ENCODE results near the gene APBA2.
"Not testable (repeated sequence)": the region's sequence is repeated elsewhere in the genome, so short reads cannot be mapped to it uniquely, and the experiment has no call there.

APBA2 gene

DNA sequence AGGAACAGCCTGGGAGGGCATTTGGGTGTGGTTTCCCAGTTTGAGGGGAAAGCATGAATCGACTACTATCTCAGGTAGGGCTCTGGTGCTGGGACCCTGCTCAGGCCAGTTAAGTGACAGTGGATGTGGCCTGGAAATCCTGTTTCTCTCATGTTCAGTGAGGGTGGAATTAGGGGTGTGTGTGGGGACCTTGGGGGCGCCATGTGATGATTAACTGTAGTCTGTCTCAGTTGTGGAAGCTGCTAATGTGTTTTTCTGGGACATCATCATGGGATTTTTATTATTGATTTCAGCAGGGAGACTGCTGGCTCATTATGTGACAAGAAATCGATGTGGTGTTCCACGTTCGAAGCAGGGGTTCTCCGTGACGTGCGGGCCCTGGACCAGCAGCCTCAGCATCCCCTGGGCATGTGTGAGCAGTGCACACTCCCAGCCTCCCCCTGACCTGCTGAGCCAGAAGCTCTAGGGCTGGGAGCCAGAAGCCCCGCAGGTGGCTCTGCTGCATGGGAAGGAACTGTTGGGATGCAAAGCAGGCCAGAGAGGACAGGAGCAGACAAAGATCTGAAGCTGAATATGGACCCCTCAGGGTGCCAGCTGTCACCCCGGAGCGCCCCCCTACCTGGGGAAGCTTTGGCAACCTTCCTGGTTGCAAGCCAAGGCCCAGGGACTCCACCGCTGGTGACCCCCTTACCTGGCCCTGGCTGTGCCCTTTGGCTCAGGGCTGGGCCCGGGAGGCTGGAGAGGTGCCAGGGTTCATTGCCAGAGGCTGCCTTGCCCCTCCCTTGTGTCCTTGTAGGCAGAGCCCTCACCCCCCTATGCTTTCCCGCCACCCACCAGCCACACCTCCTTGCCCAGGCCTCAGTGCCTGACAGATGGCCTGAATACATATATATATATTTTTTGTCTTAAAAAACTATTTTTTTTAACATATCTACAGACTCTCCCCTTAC, 149.8 kb downstream of the APBA2 start:
- TF ChIP-seq, protein P1, sequence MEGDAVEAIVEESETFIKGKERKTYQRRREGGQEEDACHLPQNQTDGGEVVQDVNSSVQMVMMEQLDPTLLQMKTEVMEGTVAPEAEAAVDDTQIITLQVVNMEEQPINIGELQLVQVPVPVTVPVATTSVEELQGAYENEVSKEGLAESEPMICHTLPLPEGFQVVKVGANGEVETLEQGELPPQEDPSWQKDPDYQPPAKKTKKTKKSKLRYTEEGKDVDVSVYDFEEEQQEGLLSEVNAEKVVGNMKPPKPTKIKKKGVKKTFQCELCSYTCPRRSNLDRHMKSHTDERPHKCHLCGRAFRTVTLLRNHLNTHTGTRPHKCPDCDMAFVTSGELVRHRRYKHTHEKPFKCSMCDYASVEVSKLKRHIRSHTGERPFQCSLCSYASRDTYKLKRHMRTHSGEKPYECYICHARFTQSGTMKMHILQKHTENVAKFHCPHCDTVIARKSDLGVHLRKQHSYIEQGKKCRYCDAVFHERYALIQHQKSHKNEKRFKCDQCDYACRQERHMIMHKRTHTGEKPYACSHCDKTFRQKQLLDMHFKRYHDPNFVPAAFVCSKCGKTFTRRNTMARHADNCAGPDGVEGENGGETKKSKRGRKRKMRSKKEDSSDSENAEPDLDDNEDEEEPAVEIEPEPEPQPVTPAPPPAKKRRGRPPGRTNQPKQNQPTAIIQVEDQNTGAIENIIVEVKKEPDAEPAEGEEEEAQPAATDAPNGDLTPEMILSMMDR (IDR thresholded peaks at IDR 0.05; ENCODE audit: low read depth, low read length, missing control alignments) = no peak
- no peak overlapping the region for H3K4me3 ChIP-seq (ENCODE audit: low read depth, low read length)
- no peak for DNase-seq (ENCODE audit: low read depth)

DNA sequence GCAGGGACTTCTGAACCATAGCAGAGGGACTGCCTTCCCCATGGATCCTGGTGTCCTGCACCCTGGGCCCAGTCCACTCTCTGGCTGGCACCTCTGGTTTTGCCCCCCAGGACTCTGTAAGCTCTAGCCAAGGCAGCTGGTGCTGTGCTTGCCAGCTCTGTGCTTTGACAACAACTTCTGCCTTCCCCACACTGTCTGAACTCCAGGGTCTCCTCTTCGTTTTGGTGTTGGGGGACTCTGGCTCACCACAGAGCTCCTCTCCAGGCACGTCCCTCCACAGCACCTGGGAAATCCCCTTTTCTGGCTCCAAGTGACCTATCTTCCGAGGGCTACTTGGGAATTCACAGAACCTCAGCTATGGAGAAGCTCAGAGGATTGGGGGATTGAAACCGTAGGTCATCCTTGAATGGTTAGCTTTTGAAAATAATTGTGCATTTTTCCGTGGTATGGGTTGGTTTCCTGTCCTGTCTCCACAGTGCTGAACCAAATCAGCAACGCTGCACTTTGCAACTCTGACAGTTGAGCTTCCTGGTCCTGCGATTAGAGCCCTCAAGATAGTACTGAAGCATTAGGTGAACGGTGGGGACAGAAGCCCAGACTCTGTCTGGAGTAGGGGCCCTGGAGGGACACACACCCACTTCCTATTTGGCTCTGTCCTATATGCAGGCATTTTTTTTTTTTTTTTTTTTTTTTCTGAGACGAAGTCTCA, 152.4 kb downstream of the APBA2 start:
- TF ChIP-seq, protein P1 (IDR thresholded peaks at IDR 0.05; ENCODE audit: low read depth, low read length, missing control alignments) = no peak
- H3K4me3 ChIP-seq (ENCODE audit: low read depth, low read length) = no peak overlapping the region

DNA sequence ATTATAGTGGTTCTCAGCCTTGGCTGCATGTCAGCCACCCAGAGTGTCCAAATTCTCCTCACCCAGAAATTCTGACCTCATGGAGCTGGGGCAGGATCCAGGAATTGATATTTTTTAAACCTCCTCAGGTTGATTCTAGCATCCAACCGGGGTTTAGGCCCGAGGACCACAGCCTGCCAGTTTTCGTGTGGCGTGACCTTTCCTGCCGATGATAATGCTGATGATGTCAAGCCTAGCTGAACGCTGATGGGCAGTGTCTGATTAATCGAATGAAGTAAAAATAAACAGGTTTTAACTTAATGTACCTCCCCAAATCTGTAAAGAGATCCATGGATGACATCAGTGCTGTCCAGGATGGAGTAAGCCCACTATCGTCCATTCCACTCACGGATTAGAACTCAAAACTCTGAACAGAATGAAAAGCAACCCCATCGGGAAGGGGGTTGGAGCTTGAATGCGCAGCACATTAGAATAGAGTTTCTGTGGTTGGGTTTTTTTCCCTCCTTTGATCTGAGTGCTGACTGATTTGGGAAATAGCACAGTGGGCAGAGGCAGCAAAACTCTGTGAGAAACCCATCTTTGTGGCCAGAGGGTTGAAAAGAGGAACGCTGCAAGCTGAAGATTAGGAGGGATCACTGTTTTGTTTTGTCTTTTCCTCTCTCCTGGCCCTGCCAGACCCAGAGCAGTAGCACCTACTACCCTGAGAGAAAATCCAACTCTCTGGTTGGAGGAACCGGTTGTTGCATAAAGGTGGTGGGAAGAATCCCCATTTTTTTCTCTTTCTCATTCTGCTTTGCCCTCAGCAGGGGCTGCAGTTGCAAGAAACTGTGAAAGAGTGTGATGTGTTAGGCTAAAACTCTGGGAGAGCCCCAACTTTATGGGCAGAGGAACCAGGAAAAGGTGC, 153.9 kb downstream of the APBA2 start:
- TF ChIP-seq, protein P1 (IDR thresholded peaks at IDR 0.05; ENCODE audit: low read depth, low read length, missing control alignments) = no peak
- no peak for DNase-seq (ENCODE audit: low read depth)
- H3K4me3 ChIP-seq (ENCODE audit: low read depth, low read length) = no peak overlapping the region

More for the DNA sequence above, 152.4 kb downstream of the APBA2 start:
- DNase-seq (ENCODE audit: low read depth) = no peak

- H3K4me3 ChIP-seq (ENCODE audit: low read depth, low read length) = no peak overlapping the region
Observed at GRCh38 chr15:29040370-29040751, 154.6 kb downstream of the APBA2 start.

GRCh38 chr15:29043736-29044502, 158.1 kb downstream of the APBA2 start:
- no peak overlapping the region for H3K4me3 ChIP-seq (ENCODE audit: low read depth, low read length)
- TF ChIP-seq, protein P1 (IDR thresholded peaks at IDR 0.05; ENCODE audit: low read depth, low read length, missing control alignments) = no peak
- DNase-seq (ENCODE audit: low read depth) = no peak

More at GRCh38 chr15:29040370-29040751, 154.6 kb downstream of the APBA2 start:
- TF ChIP-seq, protein P1 (IDR thresholded peaks at IDR 0.05; ENCODE audit: low read depth, low read length, missing control alignments) = no peak
- DNase-seq (ENCODE audit: low read depth) = no peak

GRCh38 chr15:29044503-29044901, 158.7 kb downstream of the APBA2 start:
- no peak overlapping the region for H3K4me3 ChIP-seq (ENCODE audit: low read depth, low read length)
- TF ChIP-seq, protein P1 (IDR thresholded peaks at IDR 0.05; ENCODE audit: low read depth, low read length, missing control alignments) = no peak
- no peak for DNase-seq (ENCODE audit: low read depth)

DNA sequence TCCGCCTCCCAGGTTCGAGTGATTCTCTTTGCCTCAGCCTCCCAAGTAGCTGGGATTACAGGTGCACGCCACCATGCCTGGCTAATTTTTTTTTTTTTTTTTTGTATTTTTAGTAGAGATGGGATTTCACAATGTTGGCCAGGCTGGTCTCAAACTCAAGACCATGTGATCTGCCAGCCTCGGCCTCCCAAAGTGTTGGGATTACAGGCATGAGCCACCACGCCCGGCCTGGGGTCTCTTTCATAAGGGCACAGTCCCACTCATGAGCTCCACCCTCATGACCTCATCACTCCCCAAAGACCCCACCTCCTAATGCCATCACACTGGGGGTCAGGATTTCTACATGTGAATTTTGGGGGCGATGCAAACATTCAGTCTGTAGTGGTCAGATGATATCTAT, 159.4 kb downstream of the APBA2 start:
- not testable (repeated sequence) for DNase-seq (ENCODE audit: low read depth); H3K4me3 ChIP-seq (ENCODE audit: low read depth, low read length)
